T-cell (primary cell): ENCODE data around the gene HLX. TPM values are rescaled to one million over a fixed set of nuclear protein-coding genes. Genes with fewer than 3 reads are reported as not detected.
A peak's percentile ranks its signal among the peaks of the same experiment; 100 is the strongest.

Experiments used
- ATAC-seq, 4 experiments: fragments of 200-7000 bp in 3 of 4; fragments of 150-1000 bp in 1 of 4; cut with Tn5 transposase; replicated peaks in 1 of 4; 1 replicate in 3 of 4; 2 replicates in 1 of 4; pipeline ENCODE4 v1.10.0; 2021; ENCODE audit warnings: moderate library complexity in 3 of 4, mild to moderate bottlenecking in 2 of 4, moderate number of reproducible peaks in 1 of 4
- CTCF ChIA-PET, 2 donors: fragments of 300-600 bp; sonication (Branson Sonifier 250); formaldehyde crosslinking; loops; one replicate each; lab custom pipeline; 2022; ENCODE audit warnings: antibody characterized with exemption in 2 of 2; lab: Charles Lee
- POLR2A ChIA-PET, 2 donors: fragments of 300-600 bp; sonication (Branson Sonifier 250); formaldehyde crosslinking; loops; one replicate each; lab custom pipeline; 2022; ENCODE audit warnings: antibody characterized with exemption in 2 of 2; lab: Charles Lee
- DNase-seq, 35 experiments: peaks; one replicate each; pipeline versions ENCODE4 v3.0.0 to v3.0.0-alpha.2; 2013 to 2023
- H3K27ac ChIP-seq: one replicate; pipeline ENCODE4 v1.5.1; 2013; ENCODE audit warnings: low read length
- H3K27me3 ChIP-seq, 2 experiments: replicated peaks in 1 of 2; 1 replicate in 1 of 2; 2 replicates in 1 of 2; pipeline versions ENCODE4 v1.6.1 to v1.7.0; 2013; ENCODE audit warnings: low read length in 1 of 2, mixed read lengths in 1 of 2; ENCODE audit not compliant: control insufficient read depth in 2 of 2, insufficient read depth in 2 of 2; ENCODE audit errors: extremely low read depth in 1 of 2
- H3K36me3 ChIP-seq, 2 donors: 1 replicate in 1 of 2; 2 replicates in 1 of 2; pipeline versions ENCODE4 v1.6.1 to v1.7.0; 2013; ENCODE audit warnings: low read length in 1 of 2; ENCODE audit not compliant: control insufficient read depth in 2 of 2, insufficient read depth in 1 of 2; ENCODE audit errors: extremely low read depth in 1 of 2
- H3K4me1 ChIP-seq, 2 experiments: 1 replicate in 1 of 2; 2 replicates in 1 of 2; pipeline versions ENCODE4 v1.6.1 to v1.7.0; 2013; ENCODE audit warnings: low read length in 2 of 2, mixed read lengths in 1 of 2; ENCODE audit not compliant: insufficient read depth in 2 of 2, control insufficient read depth in 1 of 2; ENCODE audit errors: extremely low read depth in 1 of 2
- H3K4me3 ChIP-seq, 2 donors: 1 replicate in 1 of 2; 2 replicates in 1 of 2; pipeline versions ENCODE4 v1.5.1 to v1.7.0; 2013; ENCODE audit warnings: mild to moderate bottlenecking in 2 of 2, low read length in 1 of 2, moderate library complexity in 1 of 2; ENCODE audit not compliant: control insufficient read depth in 1 of 2; ENCODE audit errors: extremely low read depth in 1 of 2
- H3K9me3 ChIP-seq: 2 replicates; pipeline ENCODE4 v1.7.0; 2013
- H3K27ac Mint-ChIP-seq, 2 donors: one replicate each; pipeline ENCODE4 v1.8.0; 2020 to 2021; ENCODE audit warnings: mild to moderate bottlenecking in 2 of 2, mixed read lengths in 2 of 2
- H3K27me3 Mint-ChIP-seq, 2 donors: one replicate each; pipeline ENCODE4 v1.8.0; 2021 to 2022; ENCODE audit warnings: mixed read lengths in 2 of 2
- H3K36me3 Mint-ChIP-seq: one replicate; pipeline ENCODE4 v1.8.0; 2021; ENCODE audit warnings: mixed read lengths
- H3K4me1 Mint-ChIP-seq, 3 donors: one replicate each; pipeline ENCODE4 v1.8.0; 2020 to 2022; ENCODE audit warnings: mixed read lengths in 3 of 3, mild to moderate bottlenecking in 1 of 3
- H3K4me3 Mint-ChIP-seq, 3 donors: one replicate each; pipeline ENCODE4 v1.8.0; 2020 to 2022; ENCODE audit warnings: mild to moderate bottlenecking in 3 of 3, mixed read lengths in 3 of 3, moderate library complexity in 3 of 3
- H3K9me3 Mint-ChIP-seq, 3 donors: one replicate each; pipeline ENCODE4 v1.8.0; 2020 to 2022; ENCODE audit warnings: mixed read lengths in 3 of 3
- WGBS: methylation state at CpG from one replicate; pipeline ENCODE4 v1.1.5; 2013; ENCODE audit warnings: missing lambda C conversion rate; ENCODE audit not compliant: insufficient coverage; 5-methylcytosine and 5-hydroxymethylcytosine counted together
- total RNA-seq, 35 experiments: library from RNA in 6 of 35; stranded (reverse) in 6 of 35; fragments of 120-200 nt in 1 of 35; gene quantifications; one replicate each; pipeline versions ENCODE4 v1.2.1 to v1.2.4 and lab custom pipeline; 2013 to 2026

HLX gene
- total RNA-seq, 5 donors from 2014 or later (not counting 1 experiment from before 2014, with no cell fraction given): 0.18 to 0.46 (median 0.37) TPM; not detected in 1

DNA sequence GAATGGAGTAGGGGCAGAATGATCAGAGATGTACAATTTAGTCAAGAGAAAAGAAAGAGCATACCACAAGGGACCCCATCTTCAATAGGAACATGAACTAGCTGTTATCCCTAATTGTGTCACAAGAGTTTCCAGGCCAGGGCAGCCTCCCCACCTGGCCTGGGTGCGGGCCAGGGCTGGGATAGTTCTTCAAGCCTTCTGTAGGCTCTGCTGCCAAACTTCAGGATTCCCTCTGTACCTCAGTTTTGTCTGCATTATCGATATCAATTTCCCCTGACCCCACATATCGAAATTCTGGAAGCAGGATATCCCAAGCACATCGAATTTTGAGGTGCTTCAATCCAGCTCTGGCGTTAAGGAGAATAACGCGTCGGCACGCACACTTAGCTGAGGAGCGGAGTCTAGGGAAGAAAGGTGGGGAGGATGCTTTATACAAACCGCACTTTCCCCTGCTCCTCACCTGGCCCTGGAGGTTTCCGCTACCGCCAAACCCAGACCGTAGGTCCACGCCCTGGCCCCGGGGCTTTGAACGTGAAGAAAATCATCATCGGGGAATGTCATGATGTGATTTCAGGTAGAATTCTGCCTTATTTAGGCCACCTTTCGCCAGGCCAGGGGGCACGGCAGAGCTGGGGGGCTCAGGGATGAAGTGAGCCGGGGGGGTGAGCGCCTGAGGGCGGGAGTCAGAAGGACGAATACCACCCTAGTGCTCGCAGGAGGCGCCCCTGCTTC, 7.4 kb downstream of the HLX start:
- H3K27ac Mint-ChIP-seq: no peak overlapping the region
- Histone ChIP-seq H3K36me3 (no peaks in the 10 kb centered on the region), H3K4me3 (no peak overlapping the region), H3K9me3 (no peaks in the 10 kb centered on the region), H3K27me3 (peaks cover 15 to 79% of the 10 kb centered on the region in 2 experiments), H3K4me1 (no peaks in the 10 kb centered on the region), H3K27ac (no peak overlapping the region)
- H3K36me3 Mint-ChIP-seq: no peaks in the 10 kb centered on the region
- DNase-seq (no peak), ATAC-seq (no peak)
- H3K27me3 Mint-ChIP-seq: peaks cover 76 to 80% of the 10 kb centered on the region in 2 donors
- H3K4me3 Mint-ChIP-seq: no peak overlapping the region
- peaks cover 0 to 12% (median 6%) of the 10 kb centered on the region in 3 donors for H3K4me1 Mint-ChIP-seq
- 92% methylated on average over 14 of the region's 26 CpGs for WGBS
- ChIA-PET POLR2A (no interaction called here), CTCF (no interaction called here)
- no peaks in the 10 kb centered on the region for H3K9me3 Mint-ChIP-seq

DNA sequence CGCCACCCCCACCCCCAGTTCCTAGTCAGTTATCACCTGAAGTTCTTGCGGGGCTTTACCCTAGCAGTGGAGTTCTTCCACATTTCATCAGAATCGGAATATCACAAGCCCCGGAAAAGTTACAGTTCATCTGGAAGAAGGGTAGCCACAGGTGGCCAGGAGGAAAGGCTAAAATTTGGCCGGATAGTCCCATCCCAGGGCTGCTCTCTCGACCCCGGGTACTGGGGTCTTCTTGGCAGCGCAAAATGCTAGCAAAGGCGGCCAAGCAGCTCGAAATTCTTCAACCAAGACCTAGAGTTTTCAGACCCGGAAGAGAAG, 7.9 kb downstream of the HLX start:
- peaks cover 17 to 79% of the 10 kb centered on the region in 2 experiments for H3K27me3 ChIP-seq
- H3K9me3 Mint-ChIP-seq: no peaks in the 10 kb centered on the region

DNA sequence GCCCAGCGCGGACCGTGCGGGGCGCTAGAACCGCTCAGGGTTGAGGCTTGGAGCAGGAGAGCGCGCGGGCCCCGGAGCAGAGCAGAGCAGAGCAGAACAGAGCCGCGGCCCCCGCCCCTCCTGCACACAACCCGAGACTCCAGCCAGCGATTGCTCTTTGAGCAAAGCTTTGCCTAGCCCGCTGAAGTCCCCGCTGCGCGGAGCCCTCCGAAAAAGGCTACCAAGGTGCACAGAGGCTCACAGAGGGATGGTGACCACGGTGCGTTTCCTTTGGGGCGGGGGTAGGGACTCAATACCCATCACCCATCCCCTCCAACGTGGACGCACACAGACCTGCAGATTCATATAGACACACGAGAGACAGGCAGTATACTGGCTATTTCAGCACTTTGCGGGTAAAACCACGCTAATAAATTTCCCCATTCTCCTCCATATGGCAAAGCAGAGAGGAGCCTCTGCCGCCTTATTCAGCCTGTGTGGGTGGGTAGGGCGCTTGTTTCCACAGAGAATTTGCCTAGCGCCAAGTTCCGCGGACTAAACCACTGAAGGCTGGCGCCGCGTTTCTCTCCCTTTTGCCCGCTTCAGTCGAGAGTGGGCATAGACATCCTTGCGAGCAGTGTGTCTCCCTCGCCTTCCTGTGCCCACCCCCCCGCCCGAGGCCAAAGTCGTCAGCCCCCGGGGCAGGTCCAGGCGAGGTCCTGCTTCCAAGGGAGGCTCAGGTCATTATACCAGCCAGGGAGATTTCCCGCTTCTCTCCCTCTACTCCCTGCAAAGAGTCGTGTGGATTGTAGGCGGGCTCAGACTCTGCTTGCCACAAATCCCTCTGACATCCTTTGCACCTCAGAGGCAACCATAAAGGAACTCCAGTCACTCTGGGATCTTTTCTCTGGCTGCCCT, 8.5 kb downstream of the HLX start:
- POLR2A ChIA-PET: no interaction called here
- peaks cover 0 to 14% (median 6%) of the 10 kb centered on the region in 3 donors for H3K4me1 Mint-ChIP-seq
- 13% methylated on average over 30 of the region's 48 CpGs for WGBS
- CTCF ChIA-PET: no interaction called here
- peaks cover 22 to 79% of the 10 kb centered on the region in 2 experiments for H3K27me3 ChIP-seq
- ATAC-seq (no peak), DNase-seq (no peak)
- H3K36me3 Mint-ChIP-seq: no peaks in the 10 kb centered on the region
- no peaks in the 10 kb centered on the region for H3K9me3 ChIP-seq
- no peaks in the 10 kb centered on the region for H3K9me3 Mint-ChIP-seq
- H3K27ac Mint-ChIP-seq: no peak overlapping the region
- H3K27ac ChIP-seq: no peak overlapping the region
- H3K4me3 Mint-ChIP-seq: peak overlapping the region in 1 of 3 donors; percentile 29
- peaks cover 79 to 80% of the 10 kb centered on the region in 2 donors for H3K27me3 Mint-ChIP-seq
- H3K36me3 ChIP-seq: no peaks in the 10 kb centered on the region
- H3K4me3 ChIP-seq: no peak overlapping the region
- no peaks in the 10 kb centered on the region for H3K4me1 ChIP-seq

More for the DNA sequence above, 7.9 kb downstream of the HLX start:
- H3K36me3 Mint-ChIP-seq: no peaks in the 10 kb centered on the region
- DNase-seq (no peak), ATAC-seq (no peak)
- H3K27ac Mint-ChIP-seq: no peak overlapping the region
- Histone ChIP-seq H3K4me1 (no peaks in the 10 kb centered on the region), H3K9me3 (no peaks in the 10 kb centered on the region), H3K27ac (no peak overlapping the region), H3K4me3 (no peak overlapping the region), H3K36me3 (no peaks in the 10 kb centered on the region)
- peaks cover 0 to 14% (median 6%) of the 10 kb centered on the region in 3 donors for H3K4me1 Mint-ChIP-seq
- H3K4me3 Mint-ChIP-seq: peak overlapping the region in 1 of 3 donors; percentile 29
- 38% methylated on average over 7 of the region's 11 CpGs for WGBS
- CTCF ChIA-PET: no interaction called here
- peaks cover 77 to 80% of the 10 kb centered on the region in 2 donors for H3K27me3 Mint-ChIP-seq
- POLR2A ChIA-PET: no interaction called here

DNA sequence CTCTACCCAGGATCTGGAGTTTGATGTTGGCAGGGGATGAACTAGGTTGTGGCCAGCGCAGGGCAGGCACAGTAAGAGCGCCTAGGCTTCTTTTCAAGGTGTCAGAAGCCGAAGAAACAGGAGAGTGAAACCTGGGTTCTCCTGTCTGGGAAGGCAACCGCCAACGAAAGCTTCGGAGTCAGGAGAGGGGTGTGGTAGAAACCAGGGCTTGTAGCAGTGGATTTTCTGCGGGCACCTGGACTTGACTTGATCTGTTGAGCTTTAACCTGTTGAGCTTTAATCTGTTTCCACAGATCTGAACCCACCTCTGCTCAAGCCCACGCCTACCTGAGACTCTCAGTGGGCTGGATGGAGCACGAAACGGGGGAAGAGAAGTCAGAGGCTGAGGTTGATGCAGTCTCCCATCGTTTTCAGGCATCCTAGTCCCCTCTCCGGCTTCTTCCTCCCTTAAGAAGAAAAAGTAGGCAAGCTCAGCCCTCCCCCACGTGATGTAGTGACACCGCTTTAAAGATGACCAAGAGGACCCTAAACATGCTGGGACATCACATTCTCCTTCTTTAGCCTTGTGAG, 9.3 kb downstream of the HLX start:
- H3K27me3 Mint-ChIP-seq: peaks cover 81 to 85% of the 10 kb centered on the region in 2 donors
- 83% methylated on average over 4 of the region's 14 CpGs for WGBS
- H3K27ac Mint-ChIP-seq: no peak overlapping the region
- H3K4me3 Mint-ChIP-seq: no peak overlapping the region
- Histone ChIP-seq H3K4me3 (no peak overlapping the region), H3K27ac (no peak overlapping the region), H3K27me3 (peaks cover 28 to 77% of the 10 kb centered on the region in 2 experiments), H3K4me1 (no peaks in the 10 kb centered on the region), H3K9me3 (no peaks in the 10 kb centered on the region), H3K36me3 (no peaks in the 10 kb centered on the region)
- H3K4me1 Mint-ChIP-seq: peaks cover 2 to 14% (median 10%) of the 10 kb centered on the region in 3 donors
- H3K36me3 Mint-ChIP-seq: no peaks in the 10 kb centered on the region
- no peaks in the 10 kb centered on the region for H3K9me3 Mint-ChIP-seq
- POLR2A ChIA-PET: no interaction called here
- ATAC-seq (no peak), DNase-seq (no peak)
- CTCF ChIA-PET: no interaction called here

DNA sequence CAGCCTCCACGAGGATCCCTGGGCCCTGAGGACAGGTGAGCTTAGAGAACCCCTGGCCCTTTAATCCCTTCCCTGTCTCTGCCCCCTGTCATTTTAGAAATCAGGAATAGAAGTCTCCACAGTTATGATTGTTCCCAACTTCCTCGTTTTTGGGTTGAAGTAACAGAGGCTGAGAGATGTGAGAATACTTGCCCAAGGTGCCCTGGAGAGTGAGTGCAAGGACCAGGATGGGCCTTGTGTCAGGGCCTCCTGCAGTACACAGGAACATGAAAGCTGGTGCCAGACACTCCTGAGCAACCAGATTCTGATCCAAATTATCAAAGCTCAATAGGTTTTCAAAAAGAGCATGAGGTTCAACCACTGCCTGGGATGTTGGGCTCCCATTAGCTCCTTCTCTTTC, 10.1 kb downstream of the HLX start:
- no peaks in the 10 kb centered on the region for H3K9me3 Mint-ChIP-seq
- 17% methylated on average over 2 of the region's 2 CpGs for WGBS

DNA sequence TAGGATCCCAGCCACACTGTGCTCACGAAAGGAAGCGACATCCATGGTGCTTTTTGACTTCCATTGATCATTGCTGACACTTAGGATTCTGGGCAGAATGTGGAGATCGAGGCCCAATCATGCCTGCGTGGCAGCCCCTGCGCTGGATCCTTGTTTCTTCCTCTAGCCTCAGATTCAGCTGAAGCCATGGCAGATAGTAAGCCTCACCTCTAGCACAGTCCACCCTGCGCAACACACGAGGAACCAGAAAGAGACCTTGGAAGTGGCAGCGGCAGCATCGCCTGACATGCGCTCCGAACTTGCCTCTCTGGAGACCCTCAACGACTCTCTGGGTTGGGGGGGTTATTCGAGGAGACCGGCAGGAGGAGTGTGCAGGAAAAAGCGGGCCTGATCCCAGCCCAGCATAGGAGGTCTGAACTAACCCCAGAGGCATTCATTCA, 10.6 kb downstream of the HLX start:
- no peaks in the 10 kb centered on the region for H3K36me3 ChIP-seq
- WGBS: 93% methylated on average over 11 of the region's 15 CpGs
- H3K27ac ChIP-seq: no peak overlapping the region
- ChIA-PET POLR2A (no interaction called here), CTCF (no interaction called here)
- Mint-ChIP-seq H3K27ac (no peak overlapping the region), H3K27me3 (peaks cover 80 to 87% of the 10 kb centered on the region in 2 donors), H3K4me3 (no peak overlapping the region), H3K4me1 (peaks cover 5 to 14% (median 12%) of the 10 kb centered on the region in 3 donors), H3K36me3 (no peaks in the 10 kb centered on the region), H3K9me3 (no peaks in the 10 kb centered on the region)
- DNase-seq (no peak), ATAC-seq (no peak)
- no peaks in the 10 kb centered on the region for H3K4me1 ChIP-seq
- H3K4me3 ChIP-seq: no peak overlapping the region
- no peaks in the 10 kb centered on the region for H3K9me3 ChIP-seq
- peaks cover 31 to 76% of the 10 kb centered on the region in 2 experiments for H3K27me3 ChIP-seq

More for the DNA sequence above, 10.1 kb downstream of the HLX start:
- DNase-seq: no peak
- peaks cover 31 to 76% of the 10 kb centered on the region in 2 experiments for H3K27me3 ChIP-seq
- POLR2A ChIA-PET: no interaction called here
- H3K27ac Mint-ChIP-seq: no peak overlapping the region
- no peak overlapping the region for H3K4me3 Mint-ChIP-seq
- CTCF ChIA-PET: no interaction called here
- H3K36me3 ChIP-seq: no peaks in the 10 kb centered on the region
- H3K4me1 Mint-ChIP-seq: peaks cover 5 to 14% (median 12%) of the 10 kb centered on the region in 3 donors
- ATAC-seq: no peak
- no peaks in the 10 kb centered on the region for H3K4me1 ChIP-seq
- H3K27me3 Mint-ChIP-seq: peaks cover 82 to 84% of the 10 kb centered on the region in 2 donors
- H3K27ac ChIP-seq: no peak overlapping the region
- H3K9me3 ChIP-seq: no peaks in the 10 kb centered on the region
- no peaks in the 10 kb centered on the region for H3K36me3 Mint-ChIP-seq
- H3K4me3 ChIP-seq: no peak overlapping the region
